Stimulated activated CD4-positive, alpha-beta T cell treated with anti-CD3 and anti-CD28 coated beads, Interleukin-1b, Interleukin-23, amount 100 ng/mL, for 48 hours (primary cell): ENCODE measurements around the gene ENTPD7.
"Not testable (repeated sequence)": the region's sequence is repeated elsewhere in the genome, so short reads cannot be mapped to it uniquely, and the experiment has no call there.

Source experiments
- DNase-seq: peaks from one replicate; pipeline ENCODE4 v3.0.0-alpha.2; 2020

ENTPD7 gene

GRCh38 chr10:99659031-99659867, at the start of gene ENTPD7:
TSS of gene ENTPD7 (plus strand) at chr10:99659509. CDS start at chr10:99659957, 448 bp downstream.
- peak; percentile 94 for DNase-seq

DNA sequence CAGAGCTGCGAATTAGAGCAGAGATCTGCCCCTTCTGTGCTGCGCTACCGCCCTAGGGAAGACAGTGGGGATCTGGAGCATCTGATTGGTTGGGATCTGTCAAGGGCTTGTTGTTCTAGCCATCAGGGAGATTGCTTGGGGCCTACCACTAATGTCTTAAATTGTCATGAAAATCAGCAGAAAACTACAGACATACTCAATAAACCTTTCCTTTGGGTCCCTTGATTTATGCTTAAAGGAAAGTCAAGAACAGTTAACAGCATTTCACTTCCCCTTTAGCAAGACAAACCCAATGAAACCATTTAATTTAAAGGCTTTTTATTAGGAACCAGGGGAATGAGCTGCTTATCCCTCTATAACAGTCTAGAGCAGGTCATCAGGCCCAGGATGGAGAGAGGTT, 49.1 kb upstream of the ENTPD7 start:
- no peak for DNase-seq

- no peak for DNase-seq
Observed at GRCh38 chr10:99611326-99611725, 48.0 kb upstream of the ENTPD7 start.

GRCh38 chr10:99612167-99612831, 47.0 kb upstream of the ENTPD7 start:
- DNase-seq = no peak

DNA sequence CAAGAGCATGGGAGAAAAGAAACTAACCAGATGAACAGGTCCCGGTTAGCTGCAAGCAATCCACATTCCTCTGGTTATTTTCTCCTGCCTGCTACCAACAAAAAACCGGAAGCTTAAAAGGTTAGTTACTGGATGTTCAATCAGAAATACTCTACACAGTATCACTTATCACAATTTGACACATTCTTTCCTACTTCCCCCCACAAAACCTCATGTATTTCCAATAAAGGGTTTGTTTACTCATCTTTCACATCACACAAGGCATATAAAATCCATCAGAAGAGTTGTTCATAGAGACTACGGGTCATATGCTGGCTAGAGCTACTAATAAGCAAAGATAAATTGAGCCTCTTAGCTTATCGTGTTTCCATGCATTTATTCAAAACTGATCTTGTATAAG, 43.9 kb upstream of the ENTPD7 start:
- DNase-seq = no peak

- no peak for DNase-seq
Observed at GRCh38 chr10:99617696-99618095, 41.6 kb upstream of the ENTPD7 start.

GRCh38 chr10:99619090-99619800, 40.1 kb upstream of the ENTPD7 start:
- no peak for DNase-seq

- DNase-seq = peak; percentile 94
Observed at GRCh38 chr10:99619851-99620710, 39.2 kb upstream of the ENTPD7 start, which contains the start of gene SLC25A28. TSS of gene SLC25A28 (minus strand) at chr10:99620439. CDS start at chr10:99620335, 104 bp downstream.

- DNase-seq = peak; percentile 86
Observed at GRCh38 chr10:99620711-99621453, 38.4 kb upstream of the ENTPD7 start.

- no peak for DNase-seq
Observed at GRCh38 chr10:99621454-99622251, 37.7 kb upstream of the ENTPD7 start.

DNA sequence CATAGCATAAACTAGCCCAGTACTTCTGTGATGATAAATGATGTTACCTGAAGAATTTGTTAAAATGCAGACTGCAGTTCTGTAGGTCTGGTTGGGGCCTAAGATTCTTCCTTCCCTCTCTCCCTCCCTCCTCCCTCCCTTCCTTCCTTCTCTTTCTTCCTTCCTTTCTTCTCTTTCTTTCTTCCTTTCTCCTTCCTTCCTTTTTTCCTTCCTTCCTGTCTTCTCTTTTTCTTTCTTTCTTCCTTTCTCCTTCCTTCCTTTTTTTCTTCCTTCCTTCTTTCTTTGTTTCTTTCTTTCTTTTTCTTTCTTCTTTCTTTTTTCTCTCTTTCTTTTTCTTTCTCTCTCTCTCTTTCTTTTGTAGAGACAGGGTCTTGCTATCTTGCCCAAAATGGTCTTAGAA, 35.4 kb upstream of the ENTPD7 start:
- DNase-seq = no peak

DNA sequence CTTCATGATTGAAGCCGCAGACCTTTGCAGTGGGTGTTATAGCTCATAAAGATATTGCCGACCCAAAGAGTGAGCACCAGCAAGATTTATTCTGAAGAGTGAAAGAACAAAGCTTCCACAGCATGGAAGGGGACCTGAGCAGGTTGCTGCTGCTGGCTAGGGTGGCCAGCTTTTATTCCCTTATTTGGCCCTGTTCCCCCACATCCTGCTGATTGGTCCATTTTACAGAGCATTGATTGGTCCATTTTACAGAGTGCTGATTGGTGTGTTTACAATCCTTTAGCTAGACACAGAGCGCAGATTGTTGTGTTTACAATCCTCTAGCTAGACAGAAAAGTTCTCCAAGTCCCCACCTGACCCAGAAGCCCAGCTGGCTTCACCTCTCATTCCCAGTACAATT, 34.2 kb upstream of the ENTPD7 start:
- DNase-seq = not testable (repeated sequence)

GRCh38 chr10:99628923-99629624, 30.2 kb upstream of the ENTPD7 start:
- no peak for DNase-seq

DNA sequence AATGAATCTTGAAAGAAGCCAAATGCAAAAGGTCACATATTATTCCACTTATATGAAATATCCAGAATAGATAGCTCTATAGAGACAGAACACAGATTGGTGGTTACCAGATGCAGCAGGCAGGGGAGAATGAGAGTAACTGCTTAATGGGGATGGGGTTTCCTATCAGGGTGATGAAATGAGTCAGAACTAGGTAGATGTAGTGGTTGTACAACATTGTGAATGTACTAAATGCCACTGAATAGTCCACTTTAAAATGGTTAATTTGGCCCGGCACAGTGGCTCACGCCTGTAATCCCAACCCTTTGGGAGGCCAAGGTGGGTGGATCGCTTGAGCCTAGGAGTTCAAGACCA, 29.7 kb upstream of the ENTPD7 start:
- DNase-seq = no peak

GRCh38 chr10:99630433-99630832, 28.9 kb upstream of the ENTPD7 start:
- no peak for DNase-seq

GRCh38 chr10:99630991-99631390, 28.3 kb upstream of the ENTPD7 start:
- no peak for DNase-seq

- DNase-seq = no peak
Observed at GRCh38 chr10:99631496-99631895, 27.8 kb upstream of the ENTPD7 start.

DNA sequence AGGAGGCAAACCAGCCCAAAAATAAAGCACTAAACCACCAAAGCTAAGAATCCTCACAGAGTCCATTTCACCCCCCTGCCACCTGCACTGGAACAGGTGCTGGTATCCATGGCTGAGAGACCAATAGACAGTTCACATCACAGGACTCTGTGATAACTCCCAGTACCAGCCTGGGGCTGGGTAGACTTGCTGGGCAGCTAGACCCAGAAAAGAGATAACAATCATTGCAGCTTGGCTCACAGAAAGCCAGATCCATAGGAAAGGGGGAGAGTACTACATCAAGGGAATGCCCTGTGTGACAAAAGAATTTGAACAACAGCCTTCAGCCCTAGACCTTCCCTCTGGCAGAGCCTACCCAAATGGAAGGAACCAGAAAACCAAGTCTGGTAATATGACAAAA, 25.5 kb upstream of the ENTPD7 start:
- no peak for DNase-seq

DNA sequence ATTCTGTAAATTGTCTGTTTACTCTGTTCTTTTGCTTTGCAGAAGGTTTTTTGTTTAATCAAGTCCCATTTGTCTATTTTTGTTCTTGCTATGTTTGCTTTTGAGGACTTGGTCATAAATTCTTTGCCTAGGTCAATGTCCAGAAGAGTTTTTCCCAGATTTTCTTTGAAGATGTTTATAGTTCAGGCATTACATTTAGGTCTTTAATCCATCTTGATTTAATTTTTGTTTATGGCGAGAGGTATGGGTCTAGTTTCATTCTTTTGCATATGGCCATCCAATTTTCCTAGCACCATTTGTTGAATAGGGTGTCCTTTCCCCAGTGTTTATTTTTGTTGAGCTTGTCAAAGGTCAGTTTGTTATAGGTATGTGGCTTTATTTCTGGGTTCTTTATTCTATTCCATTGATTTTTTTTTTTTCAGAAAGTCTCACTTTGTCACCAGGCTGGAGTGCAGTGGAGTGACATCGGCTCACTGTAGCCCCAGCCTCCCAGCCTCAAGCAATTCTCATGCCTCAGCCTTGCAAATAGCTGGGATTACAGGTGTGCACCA, 11.6 kb upstream of the ENTPD7 start:
- DNase-seq = no peak

- no peak for DNase-seq
Observed at GRCh38 chr10:99648717-99649116, 10.6 kb upstream of the ENTPD7 start.
